ENCODE data around the gene MLXIPL. TPM values are rescaled to one million over a fixed set of nuclear protein-coding genes. Genes with fewer than 3 reads are reported as not detected.

MLXIPL gene, protein sequence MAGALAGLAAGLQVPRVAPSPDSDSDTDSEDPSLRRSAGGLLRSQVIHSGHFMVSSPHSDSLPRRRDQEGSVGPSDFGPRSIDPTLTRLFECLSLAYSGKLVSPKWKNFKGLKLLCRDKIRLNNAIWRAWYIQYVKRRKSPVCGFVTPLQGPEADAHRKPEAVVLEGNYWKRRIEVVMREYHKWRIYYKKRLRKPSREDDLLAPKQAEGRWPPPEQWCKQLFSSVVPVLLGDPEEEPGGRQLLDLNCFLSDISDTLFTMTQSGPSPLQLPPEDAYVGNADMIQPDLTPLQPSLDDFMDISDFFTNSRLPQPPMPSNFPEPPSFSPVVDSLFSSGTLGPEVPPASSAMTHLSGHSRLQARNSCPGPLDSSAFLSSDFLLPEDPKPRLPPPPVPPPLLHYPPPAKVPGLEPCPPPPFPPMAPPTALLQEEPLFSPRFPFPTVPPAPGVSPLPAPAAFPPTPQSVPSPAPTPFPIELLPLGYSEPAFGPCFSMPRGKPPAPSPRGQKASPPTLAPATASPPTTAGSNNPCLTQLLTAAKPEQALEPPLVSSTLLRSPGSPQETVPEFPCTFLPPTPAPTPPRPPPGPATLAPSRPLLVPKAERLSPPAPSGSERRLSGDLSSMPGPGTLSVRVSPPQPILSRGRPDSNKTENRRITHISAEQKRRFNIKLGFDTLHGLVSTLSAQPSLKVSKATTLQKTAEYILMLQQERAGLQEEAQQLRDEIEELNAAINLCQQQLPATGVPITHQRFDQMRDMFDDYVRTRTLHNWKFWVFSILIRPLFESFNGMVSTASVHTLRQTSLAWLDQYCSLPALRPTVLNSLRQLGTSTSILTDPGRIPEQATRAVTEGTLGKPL
- total RNA-seq: 10 to 100 TPM in 1 of 4 donors, 1 to 10 TPM in 2, under 1 TPM in 1; 0.53 to 13.5 (median 2.9) TPM

DNA sequence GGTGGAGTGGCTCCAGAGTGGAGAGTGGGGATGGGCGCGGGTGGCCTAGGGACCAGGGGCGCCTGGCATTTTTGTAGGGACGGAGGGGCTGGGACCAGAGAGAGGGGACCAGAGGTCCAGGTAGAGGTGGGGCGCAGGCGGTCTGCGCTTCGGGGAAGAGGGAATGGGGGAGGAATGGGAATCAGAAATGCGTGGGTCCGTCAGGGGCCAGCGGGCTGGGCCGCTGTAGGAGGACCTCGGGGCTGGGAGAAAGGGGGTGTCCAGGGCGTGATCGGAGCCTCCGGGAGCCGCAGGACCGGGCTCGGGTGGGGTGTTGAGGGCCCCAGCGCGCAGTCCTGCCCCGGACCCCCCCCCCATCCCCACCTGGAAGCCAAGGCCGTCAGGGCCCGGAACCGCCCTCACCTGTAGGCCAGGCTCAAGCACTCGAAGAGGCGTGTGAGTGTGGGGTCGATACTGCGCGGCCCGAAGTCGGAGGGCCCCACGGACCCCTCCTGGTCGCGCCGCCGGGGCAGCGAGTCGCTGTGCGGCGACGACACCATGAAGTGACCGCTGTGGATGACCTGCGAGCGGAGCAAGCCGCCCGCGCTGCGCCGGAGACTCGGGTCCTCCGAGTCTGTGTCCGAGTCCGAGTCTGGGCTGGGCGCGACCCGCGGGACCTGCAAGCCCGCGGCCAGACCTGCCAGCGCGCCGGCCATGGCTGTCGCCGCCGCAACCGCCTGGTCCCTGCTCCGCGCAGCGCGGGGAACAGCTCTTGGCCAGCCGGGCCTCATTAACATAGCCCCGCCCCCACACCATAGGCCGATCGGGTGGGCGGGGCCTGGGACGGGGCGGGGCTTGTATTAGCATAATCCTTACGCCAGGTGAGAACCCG is at the start of gene MLXIPL:
Gene MLXIPL (minus strand): TSS at position 725 of the 871 bp plus-strand sequence. CDS start 30 bp downstream, at position 695.
- no peak for DNase-seq
- intact Hi-C loops (cut with DNase I): no loop called here
- peaks cover 11 to 27% (median 20%) of the 10 kb centered on the region in 3 donors for H3K4me1 ChIP-seq
- peak within 1 kb of the TSS; percentile 32 to 73 (median 46) for H3K4me3 ChIP-seq
- peak within 1 kb of the TSS in 2 of 4 donors; percentile 25 to 62 for H3K27ac ChIP-seq
- H3K9me3 ChIP-seq: no peaks in the 10 kb centered on the region
- H3K27me3 ChIP-seq: peaks cover 11 to 83% (median 26%) of the 10 kb centered on the region in 4 donors
- 2 to 8% methylated on average over 6 to 27 of the region's 80 CpGs for WGBS, 2 donors
- TF ChIP-seq POLR2A (IDR thresholded peaks at IDR 0.05): no peak
- TF ChIP-seq, protein P1, sequence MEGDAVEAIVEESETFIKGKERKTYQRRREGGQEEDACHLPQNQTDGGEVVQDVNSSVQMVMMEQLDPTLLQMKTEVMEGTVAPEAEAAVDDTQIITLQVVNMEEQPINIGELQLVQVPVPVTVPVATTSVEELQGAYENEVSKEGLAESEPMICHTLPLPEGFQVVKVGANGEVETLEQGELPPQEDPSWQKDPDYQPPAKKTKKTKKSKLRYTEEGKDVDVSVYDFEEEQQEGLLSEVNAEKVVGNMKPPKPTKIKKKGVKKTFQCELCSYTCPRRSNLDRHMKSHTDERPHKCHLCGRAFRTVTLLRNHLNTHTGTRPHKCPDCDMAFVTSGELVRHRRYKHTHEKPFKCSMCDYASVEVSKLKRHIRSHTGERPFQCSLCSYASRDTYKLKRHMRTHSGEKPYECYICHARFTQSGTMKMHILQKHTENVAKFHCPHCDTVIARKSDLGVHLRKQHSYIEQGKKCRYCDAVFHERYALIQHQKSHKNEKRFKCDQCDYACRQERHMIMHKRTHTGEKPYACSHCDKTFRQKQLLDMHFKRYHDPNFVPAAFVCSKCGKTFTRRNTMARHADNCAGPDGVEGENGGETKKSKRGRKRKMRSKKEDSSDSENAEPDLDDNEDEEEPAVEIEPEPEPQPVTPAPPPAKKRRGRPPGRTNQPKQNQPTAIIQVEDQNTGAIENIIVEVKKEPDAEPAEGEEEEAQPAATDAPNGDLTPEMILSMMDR (IDR thresholded peaks at IDR 0.05): no peak
- no peaks in the 10 kb centered on the region for H3K36me3 ChIP-seq

DNA sequence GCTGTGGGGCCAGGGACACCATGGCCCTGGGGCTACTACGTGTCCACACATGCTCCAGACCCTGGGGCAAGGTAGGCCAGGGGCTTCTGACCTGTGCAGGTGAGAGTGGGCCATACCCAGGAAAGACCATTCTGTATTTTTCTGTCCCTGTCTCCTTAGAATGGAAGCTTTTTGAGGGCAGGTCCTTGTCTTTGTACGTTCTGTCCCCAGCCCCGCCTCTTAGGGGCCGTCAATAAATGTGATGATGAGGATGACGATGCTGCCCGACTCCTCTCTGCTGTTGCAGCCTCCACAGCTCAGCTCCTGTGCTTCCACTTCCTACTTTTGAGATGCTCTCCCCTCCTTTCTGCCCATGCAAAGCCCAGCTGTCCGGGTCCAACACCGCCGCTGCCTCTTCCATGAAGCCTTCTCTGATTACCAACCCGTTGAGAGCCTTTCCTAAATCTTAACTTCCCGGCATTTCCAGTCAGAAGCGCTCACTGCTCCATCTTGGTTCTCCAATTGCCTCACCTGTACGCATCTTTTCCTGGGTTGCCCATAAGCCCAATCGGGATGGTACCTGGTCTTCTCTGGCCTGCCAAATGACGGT is 47.6 kb upstream of the MLXIPL start:
- WGBS, 2 donors: 87 to 92% methylated on average over 14 of the region's 15 CpGs
- H3K4me1 ChIP-seq: peaks cover 7 to 22% (median 8%) of the 10 kb centered on the region in 3 donors
- TF ChIP-seq POLR2A (IDR thresholded peaks at IDR 0.05): no peak
- TF ChIP-seq, protein P1 (IDR thresholded peaks at IDR 0.05): no peak
- no peak overlapping the region for H3K27ac ChIP-seq
- H3K27me3 ChIP-seq: peaks cover 0 to 18% (median 0%) of the 10 kb centered on the region in 4 donors
- no peaks in the 10 kb centered on the region for H3K9me3 ChIP-seq
- no peak for DNase-seq
- no peaks in the 10 kb centered on the region for H3K36me3 ChIP-seq
- intact Hi-C loops (cut with DNase I): loop anchor here (10.0 kb wide), 1 partner anchor 53 kb away; no protein-coding TSS in a partner anchor
- no peak overlapping the region for H3K4me3 ChIP-seq

DNA sequence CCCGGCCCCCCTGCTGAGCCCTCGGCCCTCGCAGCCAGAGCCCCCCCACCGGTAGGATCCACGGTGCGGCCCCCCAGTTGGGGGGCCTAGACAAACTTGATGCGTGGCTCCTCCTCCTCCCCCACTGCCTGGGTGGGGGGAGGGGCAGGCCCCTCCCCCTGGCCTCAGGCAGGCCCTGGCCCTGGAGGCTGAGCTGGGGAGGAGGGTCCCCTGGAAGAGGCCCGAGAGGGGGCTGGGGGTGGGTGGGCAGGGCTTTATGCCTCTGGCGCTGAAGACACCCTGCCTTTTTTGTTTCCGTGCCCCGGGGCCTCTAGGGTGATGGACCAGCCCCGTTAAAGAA is 47.0 kb upstream of the MLXIPL start:
- Histone ChIP-seq H3K27me3 (peaks cover 0 to 24% (median 0%) of the 10 kb centered on the region in 4 donors), H3K4me1 (peaks cover 7 to 22% (median 8%) of the 10 kb centered on the region in 3 donors), H3K4me3 (no peak overlapping the region), H3K36me3 (no peaks in the 10 kb centered on the region), H3K27ac (no peak overlapping the region), H3K9me3 (no peaks in the 10 kb centered on the region)
- TF ChIP-seq, protein P1 (IDR thresholded peaks at IDR 0.05): no peak
- TF ChIP-seq POLR2A (IDR thresholded peaks at IDR 0.05): no peak
- DNase-seq: no peak
- intact Hi-C loops (cut with DNase I): loop anchor here (10.0 kb wide), 1 partner anchor 54 kb away; no protein-coding TSS in a partner anchor
- WGBS, 2 donors: no CpG with 5 or more reads among the region's 12 CpGs

DNA sequence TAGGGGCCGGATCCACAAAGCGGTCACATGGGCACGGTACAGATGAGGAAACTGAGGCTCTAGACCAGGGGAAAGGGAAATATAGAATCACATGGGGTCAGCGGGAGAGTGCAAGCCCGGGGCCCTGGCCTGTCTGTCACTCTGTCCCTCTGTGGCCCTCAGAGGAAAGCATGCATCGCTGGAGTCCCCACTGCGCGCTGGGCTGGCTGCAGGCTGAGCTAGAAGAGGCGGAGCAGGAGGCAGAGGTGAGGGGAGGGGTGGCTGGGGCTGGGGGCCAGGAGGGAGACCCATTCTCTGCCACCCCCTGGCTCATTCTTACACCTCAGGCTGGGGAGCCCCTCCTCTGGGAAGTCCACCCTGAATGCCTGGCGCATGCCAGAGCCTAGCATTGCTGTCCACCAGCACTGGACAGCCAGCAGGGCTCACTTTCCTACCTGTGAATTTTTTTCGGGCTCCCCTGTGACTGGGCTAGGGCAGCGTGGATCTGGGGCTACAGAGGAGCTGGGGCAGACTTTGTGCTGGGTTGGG is 45.6 kb upstream of the MLXIPL start:
- H3K36me3 ChIP-seq: no peaks in the 10 kb centered on the region
- intact Hi-C loops (cut with DNase I): loop anchor here (5.0 to 10.0 kb wide), 2 partner anchors 55 to 63 kb away; no protein-coding TSS in a partner anchor

More for the DNA sequence above, 45.6 kb upstream of the MLXIPL start:
- H3K27ac ChIP-seq: no peak overlapping the region
- no peak for DNase-seq
- H3K4me1 ChIP-seq: peaks cover 7 to 22% (median 8%) of the 10 kb centered on the region in 3 donors
- WGBS, 2 donors: 87 to 91% methylated on average over 3 to 6 of the region's 12 CpGs
- H3K9me3 ChIP-seq: no peaks in the 10 kb centered on the region
- H3K4me3 ChIP-seq: no peak overlapping the region
- no peak for TF ChIP-seq POLR2A (IDR thresholded peaks at IDR 0.05)
- TF ChIP-seq, protein P1 (IDR thresholded peaks at IDR 0.05): no peak
- H3K27me3 ChIP-seq: peaks cover 0 to 37% (median 0%) of the 10 kb centered on the region in 4 donors

Measured in esophagus squamous epithelium (tissue), 5 donors.